Osteoblast (primary cell): Measurements from ENCODE around the gene ZNRF4. TPM values are rescaled to one million over a fixed set of nuclear protein-coding genes. Genes with fewer than 3 reads are reported as not detected.

Experiments
- DNase-seq: peaks from one replicate; pipeline ENCODE4 v3.0.0; 2011; ENCODE audit warnings: low spot score, mixed read lengths; ENCODE audit not compliant: insufficient read length; ENCODE audit errors: missing footprints
- H2AFZ ChIP-seq: 2 replicates; pipeline ENCODE4 v1.6.0; 2011; ENCODE audit warnings: mild to moderate bottlenecking, low read length
- H3K27ac ChIP-seq: 2 replicates; pipeline ENCODE4 v1.5.1; 2011; ENCODE audit warnings: mild to moderate bottlenecking, low read depth, low read length, moderate library complexity
- H3K27me3 ChIP-seq: 2 replicates; pipeline ENCODE4 v1.6.0; 2012; ENCODE audit warnings: mild to moderate bottlenecking, control low read depth, inconsistent platforms, low read length, moderate library complexity; ENCODE audit not compliant: insufficient read depth
- H3K36me3 ChIP-seq: 2 replicates; pipeline ENCODE4 v1.5.1; 2011; ENCODE audit warnings: mild to moderate bottlenecking, low read length, control low read depth, moderate library complexity; ENCODE audit not compliant: insufficient read depth
- H3K4me1 ChIP-seq: 2 replicates; pipeline ENCODE4 v1.5.1; 2011; ENCODE audit warnings: mild to moderate bottlenecking, low read length, control low read depth, moderate library complexity; ENCODE audit not compliant: insufficient read depth
- H3K4me2 ChIP-seq: 2 replicates; pipeline ENCODE4 v1.6.0; 2011; ENCODE audit warnings: mild to moderate bottlenecking, low read length; ENCODE audit not compliant: insufficient read depth
- H3K4me3 ChIP-seq: fragments of 200-600 bp; sonication (generic); 3 replicates; pipeline ENCODE4 v1.5.1; 2012; ENCODE audit warnings: mild to moderate bottlenecking, low read length, inconsistent platforms; ENCODE audit not compliant: insufficient read depth
- H3K79me2 ChIP-seq: 2 replicates; pipeline ENCODE4 v1.6.0; 2012; ENCODE audit warnings: mild to moderate bottlenecking, low read length, control low read depth, inconsistent platforms; ENCODE audit not compliant: insufficient read depth
- H3K9me3 ChIP-seq: 2 replicates; pipeline ENCODE4 v1.5.1; 2011; ENCODE audit warnings: low read depth, low read length, control low read depth
- H4K20me1 ChIP-seq: 2 replicates; pipeline ENCODE4 v1.6.0; 2012; ENCODE audit warnings: mild to moderate bottlenecking, low read length, control low read depth; ENCODE audit not compliant: insufficient read depth
- CTCF ChIP-seq: IDR thresholded peaks from 2 replicates; pipeline ENCODE4 v1.5.1; 2011; ENCODE audit warnings: mild to moderate bottlenecking, low read depth, low read length, moderate library complexity; ENCODE audit errors: extremely low read depth
- total RNA-seq: library from RNA; depleted of rRNA; stranded (reverse); fragments of >200 nt; gene quantifications from 2 replicates; pipeline ENCODE4 v1.2.3, GENCODE V29; 2012

The ZNRF4 gene
- total RNA-seq, 1 donor = not detected

GRCh38 chr19:5501907-5502306, 46.7 kb downstream of the ZNRF4 start:
- no peaks in the 10 kb centered on the region for H4K20me1 ChIP-seq
- no peaks in the 10 kb centered on the region for H3K9me3 ChIP-seq
- no peak overlapping the region for H3K4me3 ChIP-seq
- no peak for DNase-seq
- no peak overlapping the region for H2AFZ ChIP-seq
- H3K4me1 ChIP-seq = no peaks in the 10 kb centered on the region
- no peak for TF ChIP-seq CTCF
- peaks cover 5% of the 10 kb centered on the region for H3K27me3 ChIP-seq
- H3K36me3 ChIP-seq = no peaks in the 10 kb centered on the region
- H3K27ac ChIP-seq = no peak overlapping the region
- H3K79me2 ChIP-seq = no peaks in the 10 kb centered on the region
- no peak overlapping the region for H3K4me2 ChIP-seq

- Histone ChIP-seq H3K27ac (no peak overlapping the region), H3K4me2 (no peak overlapping the region), H3K4me3 (no peak overlapping the region), H3K9me3 (no peaks in the 10 kb centered on the region), H3K4me1 (no peaks in the 10 kb centered on the region), H3K27me3 (peaks cover 5% of the 10 kb centered on the region), H2AFZ (no peak overlapping the region), H4K20me1 (no peaks in the 10 kb centered on the region), H3K79me2 (no peaks in the 10 kb centered on the region), H3K36me3 (no peaks in the 10 kb centered on the region)
- peak; percentile 4 for DNase-seq
- no peak for TF ChIP-seq CTCF
Observed at GRCh38 chr19:5503598-5503997, 48.4 kb downstream of the ZNRF4 start.

- no peak overlapping the region for H3K4me3 ChIP-seq
- H4K20me1 ChIP-seq = no peaks in the 10 kb centered on the region
- no peaks in the 10 kb centered on the region for H3K4me1 ChIP-seq
- no peak for TF ChIP-seq CTCF
- peak; percentile 30 for DNase-seq
- no peak overlapping the region for H2AFZ ChIP-seq
- H3K9me3 ChIP-seq = no peaks in the 10 kb centered on the region
- no peaks in the 10 kb centered on the region for H3K36me3 ChIP-seq
- H3K27ac ChIP-seq = no peak overlapping the region
- peaks cover 4% of the 10 kb centered on the region for H3K27me3 ChIP-seq
- H3K79me2 ChIP-seq = no peaks in the 10 kb centered on the region
- H3K4me2 ChIP-seq = no peak overlapping the region
Observed at GRCh38 chr19:5504114-5504513, 48.9 kb downstream of the ZNRF4 start.

Other genes starting within 250 kb of the ZNRF4 start
- 218 and 227 TPM in 2 replicates for gene PTPRS, start 114.6 kb upstream of the ZNRF4 start, total RNA-seq
- gene TINCR, start 112.5 kb downstream of the ZNRF4 start, total RNA-seq = under 0.01 and 0.36 TPM in 2 replicates
- 38.0 and 43.0 TPM in 2 replicates for gene SAFB2, start 167.4 kb downstream of the ZNRF4 start, total RNA-seq
- gene SAFB, start 167.7 kb downstream of the ZNRF4 start, total RNA-seq = 33.7 and 42.4 TPM in 2 replicates
- gene MICOS13, start 225.1 kb downstream of the ZNRF4 start, total RNA-seq = 21.0 and 25.9 TPM in 2 replicates
- gene HSD11B1L, start 225.6 kb downstream of the ZNRF4 start, total RNA-seq = 12.1 and 14.8 TPM in 2 replicates
- gene RPL36, start 234.9 kb downstream of the ZNRF4 start, total RNA-seq = 228 and 257 TPM in 2 replicates